Glutamatergic neuron (in vitro differentiated cells): Measurements from ENCODE around the gene CHAF1B. TPM values are rescaled to one million over a fixed set of nuclear protein-coding genes. Genes with fewer than 3 reads are reported as not detected.
A peak's percentile ranks its signal among the peaks of the same experiment; 100 is the strongest.
"Not testable (repeated sequence)": the region's sequence is repeated elsewhere in the genome, so short reads cannot be mapped to it uniquely, and the experiment has no call there.

ENCODE experiments used
- DNase-seq: peaks from one replicate; pipeline ENCODE4 v3.0.0; 2022
- H3K27ac Mint-ChIP-seq: one replicate; pipeline ENCODE4 v1.8.0; 2020; ENCODE audit warnings: mild to moderate bottlenecking, mixed read lengths, inconsistent platforms; ENCODE audit not compliant: unreplicated experiment
- H3K27me3 Mint-ChIP-seq: one replicate; pipeline ENCODE4 v1.8.0; 2020; ENCODE audit warnings: mild to moderate bottlenecking, moderate library complexity, mixed read lengths, inconsistent platforms; ENCODE audit not compliant: unreplicated experiment
- H3K36me3 Mint-ChIP-seq: one replicate; pipeline ENCODE4 v1.8.0; 2020; ENCODE audit warnings: mild to moderate bottlenecking, mixed read lengths, inconsistent platforms; ENCODE audit not compliant: unreplicated experiment
- H3K4me1 Mint-ChIP-seq: one replicate; pipeline ENCODE4 v1.8.0; 2020; ENCODE audit warnings: mild to moderate bottlenecking, low read depth, mixed read lengths, inconsistent platforms; ENCODE audit not compliant: unreplicated experiment
- H3K4me3 Mint-ChIP-seq: one replicate; pipeline ENCODE4 v1.8.0; 2020; ENCODE audit warnings: mild to moderate bottlenecking, mixed read lengths, inconsistent platforms; ENCODE audit not compliant: unreplicated experiment
- H3K9me3 Mint-ChIP-seq: one replicate; pipeline ENCODE4 v1.8.0; 2020; ENCODE audit warnings: mild to moderate bottlenecking, moderate library complexity, mixed read lengths, inconsistent platforms; ENCODE audit not compliant: unreplicated experiment
- long read RNA-seq: library from polyadenylated mRNA; unstranded; transcript quantifications from one replicate; pipeline ENCODE4 v2.0.0, GENCODE V29; 2020; ENCODE audit not compliant: unreplicated experiment
- total RNA-seq: library from RNA; stranded (reverse); fragmentation: NEBNext Ultra II Directional; extraction: Animal tissue kit (Norgen Biotek cat#: 25700); gene quantifications from one replicate; pipeline ENCODE4 v1.2.1, GENCODE V29; 2021; ENCODE audit not compliant: unreplicated experiment
- TF ChIP-seq, protein P1 (sequence below): fragments of 200-600 bp; sonication (generic); IDR thresholded peaks from one replicate; pipeline ENCODE4 v1.5.0; 2021; ENCODE audit not compliant: partially characterized antibody, unreplicated experiment

CHAF1B gene
- 2.0 TPM for total RNA-seq
- long read RNA-seq = 0 reads

GRCh38 chr21:36385233-36386030 lies at the start of gene CHAF1B:
Gene CHAF1B, plus strand, starts transcription at chr21:36385392. Its CDS starts 745 bp downstream, at chr21:36386137.
- no peaks in the 10 kb centered on the region for H3K36me3 Mint-ChIP-seq
- DNase-seq = peak; percentile 82
- peaks cover 3% of the 10 kb centered on the region for H3K4me1 Mint-ChIP-seq
- peaks cover 3% of the 10 kb centered on the region for H3K27me3 Mint-ChIP-seq
- H3K9me3 Mint-ChIP-seq = no peaks in the 10 kb centered on the region
- TF ChIP-seq, protein P1, sequence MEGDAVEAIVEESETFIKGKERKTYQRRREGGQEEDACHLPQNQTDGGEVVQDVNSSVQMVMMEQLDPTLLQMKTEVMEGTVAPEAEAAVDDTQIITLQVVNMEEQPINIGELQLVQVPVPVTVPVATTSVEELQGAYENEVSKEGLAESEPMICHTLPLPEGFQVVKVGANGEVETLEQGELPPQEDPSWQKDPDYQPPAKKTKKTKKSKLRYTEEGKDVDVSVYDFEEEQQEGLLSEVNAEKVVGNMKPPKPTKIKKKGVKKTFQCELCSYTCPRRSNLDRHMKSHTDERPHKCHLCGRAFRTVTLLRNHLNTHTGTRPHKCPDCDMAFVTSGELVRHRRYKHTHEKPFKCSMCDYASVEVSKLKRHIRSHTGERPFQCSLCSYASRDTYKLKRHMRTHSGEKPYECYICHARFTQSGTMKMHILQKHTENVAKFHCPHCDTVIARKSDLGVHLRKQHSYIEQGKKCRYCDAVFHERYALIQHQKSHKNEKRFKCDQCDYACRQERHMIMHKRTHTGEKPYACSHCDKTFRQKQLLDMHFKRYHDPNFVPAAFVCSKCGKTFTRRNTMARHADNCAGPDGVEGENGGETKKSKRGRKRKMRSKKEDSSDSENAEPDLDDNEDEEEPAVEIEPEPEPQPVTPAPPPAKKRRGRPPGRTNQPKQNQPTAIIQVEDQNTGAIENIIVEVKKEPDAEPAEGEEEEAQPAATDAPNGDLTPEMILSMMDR = no peak
- peak within 1 kb of the TSS; percentile 50 for H3K4me3 Mint-ChIP-seq
- no peak within 1 kb of the TSS for H3K27ac Mint-ChIP-seq

- Mint-ChIP-seq H3K4me1 (no peaks in the 10 kb centered on the region), H3K4me3 (no peak overlapping the region), H3K27ac (no peak overlapping the region), H3K27me3 (peaks cover 2% of the 10 kb centered on the region), H3K9me3 (no peaks in the 10 kb centered on the region), H3K36me3 (peaks cover 4% of the 10 kb centered on the region)
- TF ChIP-seq, protein P1 = no peak
- no peak for DNase-seq
Observed at GRCh38 chr21:36337099-36337509, 48.1 kb upstream of the CHAF1B start.

GRCh38 chr21:36338975-36339374 lies 46.2 kb upstream of the CHAF1B start:
- H3K36me3 Mint-ChIP-seq = peaks cover 4% of the 10 kb centered on the region
- TF ChIP-seq, protein P1 = no peak
- H3K27ac Mint-ChIP-seq = no peak overlapping the region
- H3K4me3 Mint-ChIP-seq = no peak overlapping the region
- no peaks in the 10 kb centered on the region for H3K4me1 Mint-ChIP-seq
- H3K27me3 Mint-ChIP-seq = peaks cover 2% of the 10 kb centered on the region
- DNase-seq = no peak
- no peaks in the 10 kb centered on the region for H3K9me3 Mint-ChIP-seq

DNA sequence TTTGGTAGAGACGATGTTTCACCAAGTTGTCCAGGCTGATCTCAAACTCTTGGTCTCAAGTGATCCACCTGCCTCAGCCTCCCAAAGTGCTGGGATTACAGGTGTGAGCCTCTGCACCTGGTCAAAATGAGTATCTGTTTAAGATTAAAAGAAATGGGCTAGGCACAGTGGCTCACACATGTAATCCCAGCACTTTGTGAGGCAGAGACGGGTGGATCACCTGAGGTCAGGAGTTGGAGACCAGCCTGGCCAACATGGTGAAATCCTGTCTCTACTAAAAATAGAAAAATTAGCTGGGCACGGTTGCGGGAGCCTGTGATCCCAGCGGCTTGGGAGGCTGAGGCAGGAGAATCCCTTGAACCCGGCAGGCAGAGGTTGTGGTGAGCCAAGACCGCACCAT lies 42.6 kb upstream of the CHAF1B start:
- H3K4me1 Mint-ChIP-seq = not testable (repeated sequence)

DNA sequence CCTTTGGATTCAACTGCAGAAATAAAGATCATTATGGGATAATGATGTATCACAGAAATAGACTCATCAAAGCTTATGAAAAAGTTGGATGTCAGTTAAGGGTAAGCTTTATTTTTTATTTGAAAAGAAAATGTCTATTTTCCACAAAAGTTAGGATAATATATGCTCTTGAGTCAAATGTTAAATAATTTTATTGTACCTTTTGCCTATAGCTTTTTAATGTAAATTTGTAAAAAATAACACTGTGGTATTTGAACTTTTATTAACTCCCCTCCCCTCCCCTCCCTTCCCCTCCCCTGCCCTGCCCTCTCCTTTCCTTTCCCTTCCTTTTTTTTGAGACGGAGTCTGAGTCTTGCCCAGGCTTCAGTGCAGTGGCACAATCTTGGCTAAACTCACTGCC lies 40.3 kb upstream of the CHAF1B start:
- no peak for DNase-seq
- no peaks in the 10 kb centered on the region for H3K4me1 Mint-ChIP-seq
- H3K27me3 Mint-ChIP-seq = peaks cover 2% of the 10 kb centered on the region
- no peak overlapping the region for H3K4me3 Mint-ChIP-seq
- H3K9me3 Mint-ChIP-seq = peaks cover 2% of the 10 kb centered on the region
- no peak overlapping the region for H3K27ac Mint-ChIP-seq
- H3K36me3 Mint-ChIP-seq = no peaks in the 10 kb centered on the region
- TF ChIP-seq, protein P1 = no peak

More for the DNA sequence above, 42.6 kb upstream of the CHAF1B start:
- not testable (repeated sequence) for H3K4me3 Mint-ChIP-seq, H3K27me3 Mint-ChIP-seq, DNase-seq, H3K36me3 Mint-ChIP-seq, H3K27ac Mint-ChIP-seq, H3K9me3 Mint-ChIP-seq
